ENCODE measurements around the gene TTLL11. TPM values are rescaled to one million over a fixed set of nuclear protein-coding genes. Genes with fewer than 3 reads are reported as not detected.

TTLL11 gene
- polyA plus RNA-seq, 1 donor from 2014 or later = 8.0 TPM

DNA sequence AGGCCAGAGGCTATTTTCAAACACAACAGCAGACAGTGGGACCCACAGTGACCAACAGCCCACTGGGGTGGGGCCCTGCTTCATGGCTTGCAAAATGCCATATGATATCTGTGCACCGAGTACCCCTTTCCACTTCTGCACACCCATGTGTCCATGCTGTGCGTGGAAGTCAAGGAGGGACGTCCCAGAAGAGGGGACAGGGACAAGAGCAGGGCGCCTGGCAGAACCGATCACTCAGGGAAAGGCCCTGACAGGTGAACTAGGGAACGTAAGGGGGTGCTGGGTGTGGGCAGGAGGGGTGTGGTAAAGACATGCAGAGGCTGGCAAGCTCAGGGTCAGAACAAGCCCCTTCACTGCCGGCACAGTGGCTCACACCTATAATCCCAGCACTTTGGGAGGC lies 7.6 kb upstream of the TTLL11 start:
- Histone ChIP-seq H3F3A (ENCODE audit: insufficient read depth, low read length, poor library complexity, severe bottlenecking) (no peaks in the 10 kb centered on the region), H4K20me1 (ENCODE audit: insufficient read depth) (no peaks in the 10 kb centered on the region), H2AFZ (ENCODE audit: low read depth, low read length) (no peak overlapping the region), H3K4me3 (ENCODE audit: low read length) (no peak overlapping the region), H3K9ac (ENCODE audit: low read length) (no peak overlapping the region), H3K4me2 (ENCODE audit: low read length) (no peak overlapping the region), H3K79me2 (replicated peaks; ENCODE audit: insufficient read depth, low read length) (no peaks in the 10 kb centered on the region), H3K27me3 (ENCODE audit: insufficient read depth, low read depth, low read length) (peaks cover 2% of the 10 kb centered on the region), H3K9me2 (ENCODE audit: insufficient read depth, low read length) (no peaks in the 10 kb centered on the region), H3K9me3 (ENCODE audit: low read length) (no peaks in the 10 kb centered on the region), H3K27ac (ENCODE audit: low read length) (no peak overlapping the region), H3K36me3 (ENCODE audit: insufficient read depth, low read length) (no peaks in the 10 kb centered on the region)
- TF ChIP-seq SMC3 (conservative IDR thresholded peaks at IDR 0.05; ENCODE audit: poor library complexity) = no peak
- no peak for TF ChIP-seq EP300 (conservative IDR thresholded peaks at IDR 0.05; ENCODE audit: poor library complexity, severe bottlenecking)
- TF ChIP-seq RAD21 (conservative IDR thresholded peaks at IDR 0.05) = no peak
- no peak for TF ChIP-seq TAF1 (IDR thresholded peaks at IDR 0.05; ENCODE audit: low read depth)
- no peak for TF ChIP-seq MXI1 (conservative IDR thresholded peaks at IDR 0.05; ENCODE audit: poor library complexity, severe bottlenecking)
- TF ChIP-seq, protein P1, sequence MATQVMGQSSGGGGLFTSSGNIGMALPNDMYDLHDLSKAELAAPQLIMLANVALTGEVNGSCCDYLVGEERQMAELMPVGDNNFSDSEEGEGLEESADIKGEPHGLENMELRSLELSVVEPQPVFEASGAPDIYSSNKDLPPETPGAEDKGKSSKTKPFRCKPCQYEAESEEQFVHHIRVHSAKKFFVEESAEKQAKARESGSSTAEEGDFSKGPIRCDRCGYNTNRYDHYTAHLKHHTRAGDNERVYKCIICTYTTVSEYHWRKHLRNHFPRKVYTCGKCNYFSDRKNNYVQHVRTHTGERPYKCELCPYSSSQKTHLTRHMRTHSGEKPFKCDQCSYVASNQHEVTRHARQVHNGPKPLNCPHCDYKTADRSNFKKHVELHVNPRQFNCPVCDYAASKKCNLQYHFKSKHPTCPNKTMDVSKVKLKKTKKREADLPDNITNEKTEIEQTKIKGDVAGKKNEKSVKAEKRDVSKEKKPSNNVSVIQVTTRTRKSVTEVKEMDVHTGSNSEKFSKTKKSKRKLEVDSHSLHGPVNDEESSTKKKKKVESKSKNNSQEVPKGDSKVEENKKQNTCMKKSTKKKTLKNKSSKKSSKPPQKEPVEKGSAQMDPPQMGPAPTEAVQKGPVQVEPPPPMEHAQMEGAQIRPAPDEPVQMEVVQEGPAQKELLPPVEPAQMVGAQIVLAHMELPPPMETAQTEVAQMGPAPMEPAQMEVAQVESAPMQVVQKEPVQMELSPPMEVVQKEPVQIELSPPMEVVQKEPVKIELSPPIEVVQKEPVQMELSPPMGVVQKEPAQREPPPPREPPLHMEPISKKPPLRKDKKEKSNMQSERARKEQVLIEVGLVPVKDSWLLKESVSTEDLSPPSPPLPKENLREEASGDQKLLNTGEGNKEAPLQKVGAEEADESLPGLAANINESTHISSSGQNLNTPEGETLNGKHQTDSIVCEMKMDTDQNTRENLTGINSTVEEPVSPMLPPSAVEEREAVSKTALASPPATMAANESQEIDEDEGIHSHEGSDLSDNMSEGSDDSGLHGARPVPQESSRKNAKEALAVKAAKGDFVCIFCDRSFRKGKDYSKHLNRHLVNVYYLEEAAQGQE (IDR thresholded peaks at IDR 0.05; ENCODE audit: borderline replicate concordance) = no peak
- TF ChIP-seq, protein P2, sequence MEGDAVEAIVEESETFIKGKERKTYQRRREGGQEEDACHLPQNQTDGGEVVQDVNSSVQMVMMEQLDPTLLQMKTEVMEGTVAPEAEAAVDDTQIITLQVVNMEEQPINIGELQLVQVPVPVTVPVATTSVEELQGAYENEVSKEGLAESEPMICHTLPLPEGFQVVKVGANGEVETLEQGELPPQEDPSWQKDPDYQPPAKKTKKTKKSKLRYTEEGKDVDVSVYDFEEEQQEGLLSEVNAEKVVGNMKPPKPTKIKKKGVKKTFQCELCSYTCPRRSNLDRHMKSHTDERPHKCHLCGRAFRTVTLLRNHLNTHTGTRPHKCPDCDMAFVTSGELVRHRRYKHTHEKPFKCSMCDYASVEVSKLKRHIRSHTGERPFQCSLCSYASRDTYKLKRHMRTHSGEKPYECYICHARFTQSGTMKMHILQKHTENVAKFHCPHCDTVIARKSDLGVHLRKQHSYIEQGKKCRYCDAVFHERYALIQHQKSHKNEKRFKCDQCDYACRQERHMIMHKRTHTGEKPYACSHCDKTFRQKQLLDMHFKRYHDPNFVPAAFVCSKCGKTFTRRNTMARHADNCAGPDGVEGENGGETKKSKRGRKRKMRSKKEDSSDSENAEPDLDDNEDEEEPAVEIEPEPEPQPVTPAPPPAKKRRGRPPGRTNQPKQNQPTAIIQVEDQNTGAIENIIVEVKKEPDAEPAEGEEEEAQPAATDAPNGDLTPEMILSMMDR (IDR thresholded peaks at IDR 0.05; ENCODE audit: poor library complexity, severe bottlenecking) = no peak
- TF ChIP-seq EZH2 (IDR thresholded peaks at IDR 0.05; ENCODE audit: borderline replicate concordance, insufficient read depth, low read length, poor library complexity, severe bottlenecking) = no peak
- TF ChIP-seq POLR2AphosphoS5 (IDR thresholded peaks at IDR 0.05) = no peak

- Histone ChIP-seq H3K4me3 (ENCODE audit: low read length) (no peak overlapping the region), H3K36me3 (ENCODE audit: insufficient read depth, low read length) (no peaks in the 10 kb centered on the region), H3K9ac (ENCODE audit: low read length) (no peak overlapping the region), H3K4me2 (ENCODE audit: low read length) (no peak overlapping the region), H3K27ac (ENCODE audit: low read length) (no peak overlapping the region), H3K79me2 (replicated peaks; ENCODE audit: insufficient read depth, low read length) (no peaks in the 10 kb centered on the region), H4K20me1 (ENCODE audit: insufficient read depth) (no peaks in the 10 kb centered on the region), H3F3A (ENCODE audit: insufficient read depth, low read length, poor library complexity, severe bottlenecking) (no peaks in the 10 kb centered on the region), H3K9me2 (ENCODE audit: insufficient read depth, low read length) (no peaks in the 10 kb centered on the region), H2AFZ (ENCODE audit: low read depth, low read length) (no peak overlapping the region), H3K9me3 (ENCODE audit: low read length) (no peaks in the 10 kb centered on the region), H3K27me3 (ENCODE audit: insufficient read depth, low read depth, low read length) (peaks cover 2% of the 10 kb centered on the region)
- TF ChIP-seq RAD21 (conservative IDR thresholded peaks at IDR 0.05) (peak; percentile 85), EP300 (conservative IDR thresholded peaks at IDR 0.05; ENCODE audit: poor library complexity, severe bottlenecking) (no peak), SMC3 (conservative IDR thresholded peaks at IDR 0.05; ENCODE audit: poor library complexity) (peak; percentile 92)
- TF ChIP-seq, protein P2 (IDR thresholded peaks at IDR 0.05; ENCODE audit: poor library complexity, severe bottlenecking) = peak; percentile 88
Measured at GRCh38 chr9:122099271-122099869, 6.3 kb upstream of the TTLL11 start.
